Fibroblast of upper back skin (primary cell): ENCODE measurements around the gene METRNL.

Source experiments
- DNase-seq: peaks from one replicate; pipeline ENCODE4 v3.0.0-alpha.2; 2013

METRNL gene

GRCh38 chr17:83067718-83068261 lies 11.6 kb upstream of the METRNL start:
- DNase-seq = no peak

- no peak for DNase-seq
Observed at GRCh38 chr17:83068641-83069570, 10.5 kb upstream of the METRNL start.

GRCh38 chr17:83069571-83069906 lies 9.9 kb upstream of the METRNL start:
- DNase-seq = no peak

GRCh38 chr17:83069931-83070742 lies 9.3 kb upstream of the METRNL start:
- no peak for DNase-seq

- no peak for DNase-seq
Observed at GRCh38 chr17:83070800-83071341, 8.5 kb upstream of the METRNL start.

GRCh38 chr17:83071365-83071764 lies 8.0 kb upstream of the METRNL start:
- no peak for DNase-seq

GRCh38 chr17:83071966-83072562 lies 7.3 kb upstream of the METRNL start:
- no peak for DNase-seq

GRCh38 chr17:83072600-83073358 lies 6.6 kb upstream of the METRNL start:
- DNase-seq = no peak

- no peak for DNase-seq
Observed at GRCh38 chr17:83073389-83074063, 5.9 kb upstream of the METRNL start.

- no peak for DNase-seq
Observed at GRCh38 chr17:83074486-83075223, 4.8 kb upstream of the METRNL start.

- DNase-seq = no peak
Observed at GRCh38 chr17:83075270-83075880, 4.0 kb upstream of the METRNL start.

GRCh38 chr17:83076938-83077337 lies 2.5 kb upstream of the METRNL start:
- DNase-seq = no peak

GRCh38 chr17:83077411-83077810 lies 2.0 kb upstream of the METRNL start:
- no peak for DNase-seq

GRCh38 chr17:83077939-83078338 lies 1.5 kb upstream of the METRNL start:
- no peak for DNase-seq

GRCh38 chr17:83078378-83079351 lies 744 bp upstream of the METRNL start:
- no peak for DNase-seq

GRCh38 chr17:83079766-83080578 lies 563 bp downstream of the METRNL start:
- no peak for DNase-seq

GRCh38 chr17:83080579-83080857 lies 1.1 kb downstream of the METRNL start:
- DNase-seq = no peak

- no peak for DNase-seq
Observed at GRCh38 chr17:83080858-83081683, 1.7 kb downstream of the METRNL start.
